Measurements from ENCODE around the gene NPFFR2.

GRCh38 chr4:72109364-72109763, 77.6 kb downstream of the NPFFR2 start:
- TF ChIP-seq KMT2B (CRISPR knock-in tag; IDR thresholded peaks at IDR 0.05) (no peak), HOXD1 (CRISPR knock-in tag; IDR thresholded peaks at IDR 0.05) (no peak), NR2C2 (CRISPR knock-in tag; IDR thresholded peaks at IDR 0.05; ENCODE audit: borderline replicate concordance) (no peak), CTCF (CRISPR knock-in tag; IDR thresholded peaks at IDR 0.05) (no peak), FOSL1 (CRISPR knock-in tag; IDR thresholded peaks at IDR 0.05; ENCODE audit: borderline replicate concordance) (no peak), POLR2A (IDR thresholded peaks at IDR 0.05; ENCODE audit: insufficient read depth in 1 of 2, low read depth in 2 of 2, low read length in 2 of 2) (no peak), PHF20 (CRISPR knock-in tag; IDR thresholded peaks at IDR 0.05) (no peak), ZFP41 (CRISPR knock-in tag; IDR thresholded peaks at IDR 0.05; ENCODE audit: borderline replicate concordance) (no peak), MNT (IDR thresholded peaks at IDR 0.05) (no peak)
